Measurements from ENCODE around the gene KRT71.
A peak's percentile ranks its signal among the peaks of the same experiment; 100 is the strongest.

The KRT71 gene

GRCh38 chr12:52537101-52537500 is 15.8 kb downstream of the KRT71 start:
- no peak for DNase-seq

DNA sequence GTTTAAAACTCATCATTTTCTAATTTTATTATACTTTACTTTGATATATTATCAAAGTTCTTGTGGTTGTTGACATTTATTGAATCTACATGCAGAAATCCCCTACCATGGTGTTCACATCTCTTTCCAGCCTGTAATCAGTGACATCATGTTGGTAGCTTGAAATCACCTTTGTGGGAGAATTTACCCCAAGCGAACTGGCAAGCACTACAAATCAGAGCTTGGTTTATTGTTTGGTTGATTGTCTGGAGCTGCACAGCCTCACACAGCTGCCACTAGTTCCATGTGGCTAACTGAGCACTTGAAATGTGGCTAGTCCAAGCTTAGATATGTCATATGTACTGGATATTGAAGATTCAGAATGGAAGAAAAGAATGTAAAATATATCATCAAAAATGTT is 17.4 kb downstream of the KRT71 start:
- DNase-seq: no peak

- DNase-seq: no peak
Measured at GRCh38 chr12:52534482-52534881, 18.5 kb downstream of the KRT71 start.

GRCh38 chr12:52533686-52534470 is 19.1 kb downstream of the KRT71 start:
- no peak for DNase-seq

DNA sequence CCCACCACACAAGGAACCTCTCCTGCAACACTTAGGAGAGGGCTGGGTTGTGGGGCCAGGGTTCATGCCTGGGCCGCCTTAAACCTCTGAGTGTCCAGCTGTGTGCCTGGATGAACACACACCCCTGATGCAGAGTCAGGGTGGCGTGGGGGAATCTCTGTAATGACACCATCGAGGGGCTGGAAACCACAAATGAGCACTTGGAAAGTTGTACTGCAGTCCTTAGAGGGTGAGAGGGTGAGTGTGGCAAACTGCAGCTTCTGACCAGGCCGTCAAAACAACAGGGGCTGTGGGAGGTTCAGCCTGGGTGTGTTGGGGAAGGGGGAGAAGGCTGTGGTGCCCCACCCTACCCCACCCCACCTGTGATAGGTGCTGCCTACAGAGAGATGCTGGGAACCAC is 20.3 kb downstream of the KRT71 start:
- DNase-seq: no peak

- no peak for DNase-seq
Measured at GRCh38 chr12:52531566-52532300, 21.2 kb downstream of the KRT71 start.

GRCh38 chr12:52530905-52531304 is 22.0 kb downstream of the KRT71 start:
- DNase-seq: no peak

- no peak for DNase-seq
Measured at GRCh38 chr12:52530366-52530765, 22.6 kb downstream of the KRT71 start.

- DNase-seq: no peak
Measured at GRCh38 chr12:52529846-52530245, 23.1 kb downstream of the KRT71 start.

DNA sequence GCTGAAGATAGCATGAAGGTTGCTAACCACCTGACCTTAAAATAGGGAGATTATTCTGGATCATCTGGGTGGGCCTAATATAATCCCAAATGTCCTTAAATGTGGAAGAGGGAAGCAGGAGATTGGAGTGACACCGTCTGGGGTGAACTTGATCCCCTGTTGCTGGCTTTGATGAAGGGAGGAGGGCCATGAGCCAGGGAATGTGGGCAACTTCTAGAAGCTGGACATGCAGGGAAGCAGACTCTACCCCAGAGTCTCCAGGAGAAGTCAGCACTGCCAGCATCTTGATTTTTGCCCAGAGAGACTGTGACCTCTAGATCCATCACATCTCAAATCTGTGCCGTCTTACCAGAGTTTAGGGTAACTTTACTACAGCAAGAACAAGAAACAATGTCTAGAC is 23.5 kb downstream of the KRT71 start:
- DNase-seq: no peak

DNA sequence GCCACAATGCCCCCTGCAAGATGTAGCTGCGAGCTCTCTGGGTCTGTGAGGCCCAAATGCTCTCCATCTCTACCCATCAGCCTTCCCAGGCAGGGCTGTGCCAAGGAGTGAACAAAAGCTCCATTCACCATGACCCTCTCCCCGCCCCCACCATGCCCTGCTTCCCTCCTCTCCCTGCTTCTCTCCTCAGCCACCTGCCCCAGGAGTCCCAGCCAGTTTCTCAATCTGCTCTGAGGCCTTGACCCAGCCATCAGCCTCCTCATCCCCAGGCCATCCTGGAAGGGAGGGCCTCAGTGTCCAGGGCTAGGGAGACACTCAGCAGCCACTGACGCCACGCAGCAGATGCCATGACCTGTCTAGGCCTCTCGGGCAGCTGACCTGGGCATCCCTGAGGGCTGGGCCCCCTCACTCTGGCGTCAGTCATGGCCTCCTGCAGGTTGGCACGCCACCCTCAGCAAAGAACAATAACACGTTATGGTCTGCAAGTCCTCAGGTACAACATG is 24.3 kb downstream of the KRT71 start:
- no peak for DNase-seq

GRCh38 chr12:52527121-52527800 is 25.7 kb downstream of the KRT71 start:
- DNase-seq: no peak

- no peak for DNase-seq
Measured at GRCh38 chr12:52526511-52526951, 26.4 kb downstream of the KRT71 start.

- no peak for DNase-seq
Measured at GRCh38 chr12:52525661-52526499, 27.1 kb downstream of the KRT71 start.

- DNase-seq: no peak
Measured at GRCh38 chr12:52524898-52525591, 27.9 kb downstream of the KRT71 start.

DNA sequence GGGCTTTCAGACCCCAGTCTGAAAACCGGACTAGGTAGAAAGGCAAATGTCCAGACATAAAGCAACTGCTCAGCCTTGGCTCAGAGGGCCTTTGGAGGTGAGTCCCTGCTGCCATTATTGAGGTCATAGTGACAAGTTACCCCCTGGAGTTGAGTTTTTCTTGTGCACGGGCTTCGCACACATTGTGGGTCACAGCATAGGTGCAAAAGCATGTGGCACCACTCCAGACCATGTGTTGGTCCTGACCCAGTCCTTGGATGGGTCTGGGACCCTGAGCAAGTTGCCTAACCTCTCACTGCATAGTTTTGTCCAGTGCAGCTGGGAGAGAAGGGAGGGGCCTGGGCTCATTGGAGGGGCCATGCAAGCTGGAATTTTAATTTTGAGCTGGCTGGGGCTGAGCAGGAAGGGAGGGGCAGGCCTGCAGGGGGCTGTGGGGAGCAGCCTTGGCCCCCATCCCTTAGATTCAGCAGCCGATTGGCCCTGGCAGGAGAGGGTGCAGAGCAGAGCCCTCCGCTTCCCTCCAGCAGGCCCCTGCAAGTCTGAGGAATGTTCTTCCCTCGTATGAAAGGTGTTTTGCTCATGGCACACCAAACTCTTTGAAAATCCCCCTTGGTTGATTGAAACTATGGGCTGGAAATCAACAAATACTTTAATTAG is 28.6 kb downstream of the KRT71 start:
- DNase-seq: no peak

DNA sequence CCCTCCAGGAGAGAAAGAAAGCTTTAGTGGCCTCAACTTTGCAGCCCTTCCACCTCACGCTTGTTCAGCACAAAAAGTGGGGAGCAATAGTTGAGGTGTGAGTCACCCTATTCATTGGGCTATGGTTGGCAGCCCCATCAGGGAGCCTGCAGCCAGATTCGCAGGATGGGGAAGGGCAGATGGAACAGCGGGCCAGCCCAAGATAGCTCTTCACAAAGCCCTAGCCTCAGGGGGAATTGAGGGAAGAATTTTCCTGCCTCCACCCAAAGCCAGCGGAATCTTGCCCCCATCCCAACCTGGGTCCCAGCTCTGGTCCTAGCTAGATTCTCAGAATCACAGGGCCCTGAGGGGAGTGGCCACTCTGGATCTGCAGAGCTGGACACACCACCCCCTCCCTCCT is 29.1 kb downstream of the KRT71 start:
- DNase-seq: no peak

DNA sequence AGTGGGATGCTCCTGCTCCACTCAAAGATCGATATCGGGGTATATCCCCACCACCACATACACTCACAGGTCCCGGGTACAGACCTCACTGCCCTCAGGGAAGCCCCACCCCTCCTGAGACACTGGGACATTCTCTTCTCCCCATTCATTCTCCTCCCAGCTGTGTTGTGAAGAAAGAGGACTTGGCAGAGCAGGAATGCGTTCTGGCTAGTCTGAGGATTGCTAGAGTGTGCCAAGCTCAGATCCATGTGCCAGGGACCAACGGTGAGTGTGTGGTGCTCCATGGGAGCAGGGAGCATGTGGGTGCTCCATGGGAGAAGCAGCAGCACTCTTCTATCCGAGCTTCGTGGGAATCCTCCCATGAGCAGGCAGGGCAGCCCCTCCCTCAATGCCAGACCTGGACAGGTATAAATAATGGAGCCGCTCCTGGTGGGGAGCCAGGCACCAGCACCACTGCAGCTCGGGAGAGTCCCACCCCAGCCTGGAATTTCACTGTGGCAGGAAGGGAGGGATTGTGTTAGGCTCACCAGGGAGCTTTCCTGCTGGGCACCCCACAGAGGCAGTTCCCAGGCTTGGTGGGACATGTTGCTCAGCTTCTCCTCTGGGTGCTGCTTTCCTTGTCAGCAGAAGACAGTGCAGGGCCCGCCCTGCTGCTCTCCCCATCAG is 30.5 kb downstream of the KRT71 start:
- DNase-seq: peak; percentile 55

DNA sequence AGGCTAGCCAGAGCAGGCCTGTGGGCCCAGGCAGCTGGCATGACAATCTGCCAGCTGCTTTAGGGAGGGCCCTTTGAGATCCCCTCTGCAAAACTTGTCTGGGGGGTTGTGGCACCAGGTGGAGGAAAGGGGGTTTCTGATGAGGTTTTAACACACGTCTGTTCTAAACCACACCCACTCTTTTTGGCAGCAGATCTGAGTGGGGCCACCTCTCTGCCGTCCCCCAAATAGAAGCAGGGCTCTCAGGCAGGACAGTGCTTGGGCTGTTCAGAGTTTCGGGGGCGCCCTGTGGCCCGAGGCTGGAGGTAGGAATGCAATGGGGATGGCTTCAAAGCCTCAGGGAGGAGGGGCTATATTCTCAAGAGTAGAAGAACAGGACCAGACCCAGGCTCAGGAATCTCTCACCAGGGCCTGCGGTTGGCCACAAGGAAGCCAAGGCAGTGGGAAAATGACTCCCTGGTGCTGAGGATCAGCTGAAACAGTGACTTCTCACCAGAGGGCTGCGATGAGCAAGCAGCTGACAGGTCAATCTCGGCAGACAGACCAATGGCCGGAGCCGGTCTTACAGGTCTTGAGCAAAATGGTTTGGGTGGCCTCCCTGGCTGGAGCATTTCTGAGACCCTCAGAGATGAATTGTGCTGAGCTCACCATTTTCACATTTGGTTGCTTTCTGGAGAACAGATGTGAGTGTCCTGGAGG is 31.2 kb downstream of the KRT71 start:
- DNase-seq: peak; percentile 89

DNA sequence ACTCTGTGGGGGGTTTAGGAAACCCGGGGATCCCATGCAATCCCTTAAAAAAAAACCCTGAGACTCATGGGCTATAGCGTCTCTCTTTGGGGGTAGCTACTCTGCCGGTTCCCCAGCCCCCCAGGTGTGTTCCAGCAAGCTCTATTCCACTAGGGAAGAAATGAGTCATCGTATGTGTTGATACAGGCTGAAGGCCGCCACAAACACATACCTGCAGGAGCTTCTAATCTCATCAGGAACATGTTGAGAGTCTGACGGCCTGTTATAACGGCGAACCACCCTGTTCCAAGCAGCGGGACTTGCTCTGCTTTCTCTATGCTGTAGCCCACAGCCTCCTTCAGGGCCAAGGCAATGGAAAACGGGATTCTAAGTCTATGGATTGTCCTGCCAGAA is 31.8 kb downstream of the KRT71 start:
- peak; percentile 34 for DNase-seq

All from fibroblast of skin of scalp (primary cell).